NOMO-1 treated with DMSO at 0.1 percent for 48 hours (cell line): ENCODE results near the gene MTG2.

ENCODE experiments used
- DNase-seq: peaks from one replicate; lab custom pipeline; 2025; ENCODE audit not compliant: unreplicated experiment; lab: John Stamatoyannopoulos, UW

MTG2 gene

GRCh38 chr20:62219101-62219991 is 36.5 kb downstream of the MTG2 start:
- DNase-seq, result no peak

- peak; percentile 23 for DNase-seq
These were observed 37.3 kb downstream of the MTG2 start, which contains the start of gene HRH3 for GRCh38 chr20:62219992-62220665. TSS of gene HRH3 (minus strand) at chr20:62220278. CDS start at chr20:62219970, 308 bp downstream.

DNA sequence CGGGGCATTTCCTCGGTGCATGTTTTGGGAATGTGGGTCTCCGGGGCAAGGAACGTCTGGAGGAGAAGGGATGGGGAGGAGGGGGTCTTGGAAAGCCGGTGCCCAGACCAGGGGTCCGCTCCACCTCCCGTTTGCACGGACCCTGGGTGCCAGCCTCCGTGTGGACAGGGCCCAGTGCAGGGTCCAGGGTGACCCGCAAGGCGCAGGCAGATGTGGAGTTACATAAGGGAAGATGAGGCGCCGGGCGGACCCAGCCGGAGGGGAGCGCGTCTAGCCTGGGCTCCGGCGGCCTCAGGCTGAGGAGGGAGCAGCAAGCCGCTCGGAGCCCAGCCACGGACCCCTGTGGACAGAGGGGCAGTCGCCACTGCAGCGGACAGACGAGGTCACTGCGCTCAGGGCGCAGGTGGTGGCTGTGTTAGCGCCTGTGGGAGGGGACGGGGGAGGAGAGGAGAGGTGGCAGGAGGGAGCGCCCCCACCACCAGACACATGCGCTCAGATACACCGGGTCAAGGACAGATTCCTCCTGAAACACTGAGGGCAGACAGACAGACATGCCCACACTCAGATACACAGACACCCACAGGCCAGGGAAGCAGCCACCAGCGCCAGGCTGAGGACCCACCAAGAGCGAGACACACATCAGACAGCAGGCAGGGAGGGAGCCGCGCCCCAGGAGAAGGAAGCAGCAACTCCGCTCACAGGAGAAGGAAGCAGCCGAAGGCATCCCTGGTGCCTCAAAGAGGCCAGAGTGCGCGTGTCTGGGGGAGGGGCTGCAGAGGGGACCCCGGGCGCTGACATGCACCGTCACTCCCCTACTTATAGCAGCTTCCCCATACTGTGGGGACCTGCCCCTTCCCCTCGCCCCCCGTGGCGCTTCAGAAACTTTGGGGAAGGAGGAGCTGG is 38.1 kb downstream of the MTG2 start:
- no peak for DNase-seq

- no peak for DNase-seq
These were observed 39.5 kb downstream of the MTG2 start for GRCh38 chr20:62222266-62222850.

- DNase-seq, result no peak
These were observed 40.1 kb downstream of the MTG2 start for GRCh38 chr20:62222972-62223371.

- no peak for DNase-seq
These were observed 40.7 kb downstream of the MTG2 start for GRCh38 chr20:62223571-62223970.

- no peak for DNase-seq
These were observed 41.5 kb downstream of the MTG2 start for GRCh38 chr20:62224113-62224855.

DNA sequence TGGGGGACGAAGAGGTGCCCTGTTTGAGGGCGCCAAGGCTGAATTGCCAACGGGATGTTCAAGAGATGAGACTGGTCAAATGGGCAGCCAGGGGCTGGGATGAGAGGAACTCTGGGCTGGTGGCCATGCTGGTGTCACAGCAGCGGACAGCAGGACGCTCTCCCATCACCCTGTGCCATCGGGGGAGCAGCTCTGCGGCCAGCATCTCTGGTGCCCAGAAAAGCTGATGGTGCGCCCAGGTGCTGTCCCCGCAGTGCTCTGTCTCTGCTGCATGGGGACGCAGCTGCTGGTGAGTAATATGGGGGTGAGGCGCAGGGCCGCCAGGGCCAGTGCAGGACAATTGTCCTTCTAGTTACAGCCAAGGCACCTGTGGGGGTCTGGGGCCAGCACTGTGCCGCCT is 42.2 kb downstream of the MTG2 start:
- DNase-seq, result no peak

DNA sequence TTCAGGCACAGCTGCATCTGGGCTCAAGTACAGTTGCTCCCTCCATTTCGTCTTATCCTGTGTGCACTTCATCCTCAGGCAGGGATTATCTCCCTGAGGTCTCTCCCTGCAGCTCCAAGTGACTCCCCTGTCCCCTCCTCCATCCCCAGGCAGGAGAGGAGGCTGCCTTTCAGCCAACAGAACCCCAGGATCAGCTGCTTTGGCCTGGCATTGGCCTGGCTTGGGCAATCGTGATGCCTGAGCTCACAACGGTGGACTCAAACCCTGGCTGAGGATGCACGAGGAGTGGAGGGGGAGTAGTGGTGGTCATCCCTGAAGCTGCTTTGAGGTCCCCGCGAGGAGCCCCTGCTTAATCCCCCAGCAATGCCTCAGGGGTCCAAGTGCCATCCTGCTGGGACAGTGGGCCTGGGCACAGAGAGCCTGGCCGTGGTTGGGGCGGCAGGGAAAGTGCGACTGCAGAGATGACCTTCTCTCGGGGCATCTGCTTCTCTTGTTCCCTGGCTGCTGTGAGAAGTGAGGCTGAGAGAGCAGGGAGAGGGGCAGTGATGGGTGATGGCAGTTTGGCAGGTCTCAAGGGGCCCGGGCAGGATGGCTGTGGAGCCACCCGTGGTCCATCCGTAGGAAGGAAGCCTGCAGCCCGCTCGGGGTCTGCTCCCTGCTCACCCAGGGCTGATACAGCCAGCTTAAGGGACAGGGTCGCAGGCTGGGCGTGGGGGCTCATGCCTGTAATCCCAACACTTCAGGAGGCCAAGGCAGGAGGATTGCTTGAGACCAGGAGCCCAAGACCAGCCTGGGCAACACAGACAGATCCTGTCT is 43.2 kb downstream of the MTG2 start:
- DNase-seq, result no peak

- DNase-seq, result no peak
These were observed 44.1 kb downstream of the MTG2 start for GRCh38 chr20:62226707-62227590.

GRCh38 chr20:62227591-62227976 is 44.8 kb downstream of the MTG2 start:
- DNase-seq, result no peak

GRCh38 chr20:62227977-62228958 is 45.4 kb downstream of the MTG2 start:
- no peak for DNase-seq

GRCh38 chr20:62228982-62229545 is 46.2 kb downstream of the MTG2 start:
- no peak for DNase-seq

- DNase-seq, result no peak
These were observed 46.8 kb downstream of the MTG2 start for GRCh38 chr20:62229667-62230066.

- DNase-seq, result no peak
These were observed 47.4 kb downstream of the MTG2 start for GRCh38 chr20:62230276-62230675.

GRCh38 chr20:62230696-62231095 is 47.9 kb downstream of the MTG2 start:
- DNase-seq, result no peak

DNA sequence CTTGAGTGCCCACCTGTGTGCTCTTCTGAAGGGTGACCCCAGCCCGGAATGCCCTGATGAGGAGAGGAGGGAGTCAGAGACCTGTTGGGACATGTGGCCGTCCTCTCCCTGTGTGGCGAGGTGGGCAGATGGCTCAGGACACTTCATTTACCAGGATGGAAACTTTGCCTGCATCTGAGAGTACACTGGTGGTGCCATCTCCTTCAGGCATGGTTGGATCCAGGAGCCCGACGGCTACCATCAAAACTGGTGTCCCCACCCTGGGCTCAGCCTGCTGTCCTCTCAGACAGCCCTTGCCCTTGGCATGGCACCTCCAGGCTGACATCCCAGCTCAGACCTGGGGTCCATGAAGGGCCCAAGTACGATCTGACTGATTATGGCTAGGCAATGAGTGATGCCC is 48.5 kb downstream of the MTG2 start:
- no peak for DNase-seq
